ENCODE data around the gene KLF1. TPM values are rescaled to one million over a fixed set of nuclear protein-coding genes. Genes with fewer than 3 reads are reported as not detected.
A peak's percentile ranks its signal among the peaks of the same experiment; 100 is the strongest.

KLF1 gene
- polyA plus RNA-seq, 2 of the 4 experiments (the other 2 are of a cell fraction) = not detected

DNA sequence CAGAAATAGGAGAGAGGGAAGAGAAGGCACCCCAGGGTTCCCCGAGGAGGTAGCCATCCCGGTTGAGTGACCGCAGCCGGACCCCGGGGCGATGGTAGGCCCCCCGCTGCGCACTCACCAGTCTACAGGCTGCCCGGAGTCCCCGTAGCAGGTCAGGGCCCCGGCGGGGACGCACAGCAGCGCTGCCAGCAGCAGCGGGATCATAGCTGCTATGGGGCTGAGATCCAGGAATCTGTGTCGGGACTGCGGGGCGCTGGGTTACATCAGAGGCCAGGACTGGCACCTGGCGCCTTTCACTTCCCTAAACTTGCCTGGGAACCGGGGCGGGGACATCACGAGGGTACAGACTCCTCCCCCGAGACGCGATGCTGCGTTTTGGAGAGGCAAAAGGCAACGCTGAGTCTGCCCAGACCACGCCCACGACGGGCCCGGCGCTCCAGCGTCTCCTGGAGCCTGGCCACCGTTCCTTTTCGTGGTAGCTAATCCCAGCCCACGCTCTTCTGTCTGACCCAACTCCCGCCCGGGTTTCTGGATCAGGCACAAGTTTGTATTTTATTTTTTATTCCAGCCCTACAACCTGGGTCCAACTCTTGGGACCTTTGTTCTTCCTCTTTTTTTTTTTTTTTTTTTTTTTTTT, 5.7 kb downstream of the KLF1 start, which contains the start of gene DNASE2 (continued):
- TF ChIP-seq EP300 (IDR thresholded peaks at IDR 0.05) = no peak

DNA sequence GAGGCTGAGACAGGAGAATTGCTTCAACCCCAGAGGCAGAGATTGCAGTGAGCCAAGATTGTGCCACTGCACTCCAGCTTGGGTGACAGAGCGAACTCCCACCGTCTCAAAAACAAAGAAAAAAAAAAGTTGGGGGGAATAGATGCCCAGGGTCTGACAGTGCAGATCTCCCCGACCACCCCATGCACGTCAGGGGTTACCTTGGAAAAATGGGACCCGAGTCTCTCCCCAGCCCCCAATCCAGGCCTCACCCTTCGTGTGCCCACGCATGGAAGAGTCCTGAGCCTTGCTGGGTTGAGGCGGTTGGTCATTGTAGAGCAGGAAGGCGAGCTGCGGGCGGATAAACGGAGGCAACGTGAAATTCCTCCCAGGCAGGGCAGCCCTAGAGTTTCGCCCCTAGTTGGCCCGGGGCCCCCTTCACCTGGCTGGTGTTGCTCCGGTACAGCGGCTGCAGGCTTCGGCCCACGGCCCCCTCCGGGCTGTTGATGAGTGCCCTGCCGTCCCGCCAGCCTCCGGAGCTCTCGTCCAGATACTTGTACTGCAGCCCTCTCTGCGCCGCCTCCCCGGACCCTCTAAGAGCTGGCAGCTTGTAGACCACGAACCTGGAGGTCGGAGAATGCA, 6.3 kb downstream of the KLF1 start:
- H3K9me3 ChIP-seq = peaks cover 9% of the 10 kb centered on the region; the same call in 2 of the 3 replicates
- ChIA-PET POLR2A (interaction anchor here (1.2 to 1.6 kb wide), 3 partner anchors 10 to 89 kb away, joined by 3 to 8 read pairs (median 3); partner anchors contain the start of genes GCDH, JUNB and SYCE2), CTCF (interaction anchor here (0.9 to 1.9 kb wide), 4 partner anchors 9 to 115 kb away, joined by 3 to 8 read pairs (median 4); no protein-coding TSS in a partner anchor)
- TF ChIP-seq, protein P1, sequence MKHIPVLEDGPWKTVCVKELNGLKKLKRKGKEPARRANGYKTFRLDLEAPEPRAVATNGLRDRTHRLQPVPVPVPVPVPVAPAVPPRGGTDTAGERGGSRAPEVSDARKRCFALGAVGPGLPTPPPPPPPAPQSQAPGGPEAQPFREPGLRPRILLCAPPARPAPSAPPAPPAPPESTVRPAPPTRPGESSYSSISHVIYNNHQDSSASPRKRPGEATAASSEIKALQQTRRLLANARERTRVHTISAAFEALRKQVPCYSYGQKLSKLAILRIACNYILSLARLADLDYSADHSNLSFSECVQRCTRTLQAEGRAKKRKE (CRISPR knock-in tag; IDR thresholded peaks at IDR 0.05; ENCODE audit: low read depth) = no peak
- TF ChIP-seq HDAC2 (IDR thresholded peaks at IDR 0.05) (no peak), TFCP2L1 (CRISPR knock-in tag; IDR thresholded peaks at IDR 0.05) (no peak), NFE2L2 (conservative IDR thresholded peaks at IDR 0.05; ENCODE audit: low read length) (no peak), ZC3H11A (IDR thresholded peaks at IDR 0.05) (no peak), HOXB5 (CRISPR knock-in tag; IDR thresholded peaks at IDR 0.05) (no peak), EHMT2 (IDR thresholded peaks at IDR 0.05; ENCODE audit: low read depth) (no peak)
- peak overlapping the region; percentile 91 to 93 for H3K27ac ChIP-seq
- WGBS (ENCODE audit: missing lambda C conversion rate) = 57% methylated on average over 9 of the region's 29 CpGs
- FAIRE-seq = no peak
- no peak for DNase-seq (ENCODE audit: low read depth in 1 of 2, low spot score in 1 of 2)
- H3K4me2 ChIP-seq = peak overlapping the region; percentile 95
- peak overlapping the region; percentile 89 for H3K4me3 ChIP-seq
- H3K4me1 ChIP-seq = no peaks in the 10 kb centered on the region
- ATAC-seq = peak; percentile 21 to 46; a peak in 5 of 6 replicates

DNA sequence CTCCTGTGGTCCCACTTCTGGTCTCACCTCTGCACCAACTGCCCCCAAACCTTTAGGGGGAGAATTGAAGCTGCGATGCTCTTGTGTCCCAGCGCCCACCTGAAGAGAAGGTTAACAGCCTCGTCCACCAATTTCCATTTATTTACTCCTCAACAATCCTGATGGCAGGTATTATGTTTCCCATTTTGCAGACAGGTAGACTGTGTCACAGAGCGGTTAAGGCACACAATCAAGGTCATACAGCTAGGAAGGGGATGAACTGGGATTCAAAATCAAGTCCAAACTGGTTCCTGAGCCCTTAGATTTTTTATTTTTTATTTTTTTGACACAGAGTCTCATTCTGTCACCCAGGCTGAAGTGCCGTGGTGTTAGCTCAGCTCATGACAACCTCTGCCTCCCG, 11.9 kb downstream of the KLF1 start:
- DNase-seq (ENCODE audit: low read depth in 1 of 2, low spot score in 1 of 2) (no peak), ATAC-seq (no peak), FAIRE-seq (no peak)
- H3K27ac ChIP-seq = no peak overlapping the region
- no peak overlapping the region for H3K4me3 ChIP-seq
- H3K4me2 ChIP-seq = no peak overlapping the region
- POLR2A ChIA-PET = no interaction called here
- no peaks in the 10 kb centered on the region for H3K4me1 ChIP-seq
- CTCF ChIA-PET = interaction anchor here (0.7 to 6.0 kb wide), 4 partner anchors 10 to 115 kb away, joined by 3 to 31 read pairs (median 4); no protein-coding TSS in a partner anchor
- no peaks in the 10 kb centered on the region for H3K9me3 ChIP-seq
- TF ChIP-seq BHLHE40 (IDR thresholded peaks at IDR 0.05; ENCODE audit: low read depth, low read length) (no peak), MAFK (IDR thresholded peaks at IDR 0.05; ENCODE audit: partially characterized antibody) (no peak), RFX5 (IDR thresholded peaks at IDR 0.05) (no peak), SMC3 (IDR thresholded peaks at IDR 0.05) (no peak), EP300 (IDR thresholded peaks at IDR 0.05) (no peak), MAZ (IDR thresholded peaks at IDR 0.05; ENCODE audit: borderline replicate concordance, low read depth, low read length) (no peak), TP53 (CRISPR knock-in tag; IDR thresholded peaks at IDR 0.05) (no peak), HOXA7 (CRISPR knock-in tag; IDR thresholded peaks at IDR 0.05) (no peak), TFCP2L1 (CRISPR knock-in tag; IDR thresholded peaks at IDR 0.05) (no peak)
- TF ChIP-seq, protein P2, sequence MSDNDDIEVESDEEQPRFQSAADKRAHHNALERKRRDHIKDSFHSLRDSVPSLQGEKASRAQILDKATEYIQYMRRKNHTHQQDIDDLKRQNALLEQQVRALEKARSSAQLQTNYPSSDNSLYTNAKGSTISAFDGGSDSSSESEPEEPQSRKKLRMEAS (IDR thresholded peaks at IDR 0.05) = no peak
- WGBS (ENCODE audit: missing lambda C conversion rate) = 89% methylated on average over 6 of the region's 6 CpGs

DNA sequence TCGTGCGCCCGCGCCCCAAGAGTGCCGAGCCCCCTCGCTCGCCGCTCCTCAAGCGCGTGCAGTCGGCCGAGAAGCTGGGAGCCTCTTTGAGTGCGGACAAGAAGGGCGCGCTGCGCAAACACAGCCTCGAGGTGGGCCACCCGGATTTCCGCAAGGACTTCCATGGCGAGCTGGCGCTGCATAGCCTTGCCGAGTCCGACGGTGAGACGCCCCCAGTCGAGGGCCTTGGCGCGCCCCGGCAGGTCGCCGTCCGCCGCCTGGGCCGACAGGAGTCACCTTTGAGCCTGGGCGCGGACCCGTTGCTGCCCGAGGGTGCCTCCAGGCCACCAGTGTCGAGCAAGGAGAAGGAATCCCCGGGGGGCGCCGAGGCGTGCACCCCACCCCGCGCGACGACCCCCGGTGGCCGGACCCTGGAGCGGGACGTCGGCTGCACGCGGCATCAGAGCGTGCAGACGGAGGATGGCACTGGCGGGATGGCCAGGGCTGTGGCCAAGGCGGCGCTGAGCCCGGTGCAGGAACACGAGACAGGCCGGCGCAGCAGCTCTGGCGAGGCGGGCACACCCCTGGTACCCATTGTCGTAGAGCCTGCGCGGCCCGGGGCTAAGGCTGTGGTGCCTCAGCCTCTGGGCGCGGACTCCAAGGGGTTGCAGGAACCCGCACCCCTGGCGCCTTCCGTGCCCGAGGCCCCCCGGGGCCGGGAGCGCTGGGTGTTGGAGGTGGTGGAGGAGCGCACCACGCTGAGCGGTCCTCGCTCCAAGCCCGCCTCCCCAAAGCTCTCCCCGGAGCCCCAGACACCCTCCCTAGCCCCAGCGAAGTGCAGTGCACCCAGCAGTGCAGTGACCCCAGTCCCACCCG, 12.9 kb downstream of the KLF1 start:
- Histone ChIP-seq H3K4me1 (no peaks in the 10 kb centered on the region), H3K4me2 (no peak overlapping the region), H3K9me3 (no peaks in the 10 kb centered on the region), H3K4me3 (no peak overlapping the region), H3K27ac (no peak overlapping the region)
- DNase-seq (ENCODE audit: low read depth in 1 of 2, low spot score in 1 of 2) (no peak), FAIRE-seq (no peak), ATAC-seq (no peak)
- POLR2A ChIA-PET = no interaction called here
- WGBS (ENCODE audit: missing lambda C conversion rate) = 97% methylated on average over 55 of the region's 86 CpGs
- TF ChIP-seq, protein P3, sequence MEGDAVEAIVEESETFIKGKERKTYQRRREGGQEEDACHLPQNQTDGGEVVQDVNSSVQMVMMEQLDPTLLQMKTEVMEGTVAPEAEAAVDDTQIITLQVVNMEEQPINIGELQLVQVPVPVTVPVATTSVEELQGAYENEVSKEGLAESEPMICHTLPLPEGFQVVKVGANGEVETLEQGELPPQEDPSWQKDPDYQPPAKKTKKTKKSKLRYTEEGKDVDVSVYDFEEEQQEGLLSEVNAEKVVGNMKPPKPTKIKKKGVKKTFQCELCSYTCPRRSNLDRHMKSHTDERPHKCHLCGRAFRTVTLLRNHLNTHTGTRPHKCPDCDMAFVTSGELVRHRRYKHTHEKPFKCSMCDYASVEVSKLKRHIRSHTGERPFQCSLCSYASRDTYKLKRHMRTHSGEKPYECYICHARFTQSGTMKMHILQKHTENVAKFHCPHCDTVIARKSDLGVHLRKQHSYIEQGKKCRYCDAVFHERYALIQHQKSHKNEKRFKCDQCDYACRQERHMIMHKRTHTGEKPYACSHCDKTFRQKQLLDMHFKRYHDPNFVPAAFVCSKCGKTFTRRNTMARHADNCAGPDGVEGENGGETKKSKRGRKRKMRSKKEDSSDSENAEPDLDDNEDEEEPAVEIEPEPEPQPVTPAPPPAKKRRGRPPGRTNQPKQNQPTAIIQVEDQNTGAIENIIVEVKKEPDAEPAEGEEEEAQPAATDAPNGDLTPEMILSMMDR (IDR thresholded peaks at IDR 0.05) = no peak
- CTCF ChIA-PET = interaction anchor here (0.7 to 6.0 kb wide), 3 partner anchors 9 to 114 kb away, joined by 3 to 31 read pairs (median 3); no protein-coding TSS in a partner anchor
